Loucy (cell line): Measurements from ENCODE around the gene HOXD10.

Experiments used
- H2AFZ ChIP-seq: fragments of 200-600 bp; sonication (generic); 2 replicates; pipeline ENCODE4 v1.6.0; 2016; ENCODE audit warnings: antibody characterized with exemption, mild to moderate bottlenecking, low read length, moderate library complexity
- H3F3A ChIP-seq: fragments of 200-600 bp; 2 replicates; pipeline ENCODE4 v1.6.0; 2016; ENCODE audit warnings: antibody characterized with exemption, low read depth, mild to moderate bottlenecking
- H3K27me3 ChIP-seq: fragments of 200-600 bp; sonication (generic); 2 replicates; pipeline ENCODE4 v1.6.1; 2014; ENCODE audit warnings: low read length, mild to moderate bottlenecking; ENCODE audit not compliant: insufficient read depth, poor library complexity, severe bottlenecking
- H3K36me3 ChIP-seq: fragments of 200-600 bp; sonication (generic); 2 replicates; pipeline ENCODE4 v1.6.1; 2016; ENCODE audit warnings: low read length; ENCODE audit not compliant: insufficient read depth
- H3K4me1 ChIP-seq: fragments of 200-600 bp; sonication (generic); 2 replicates; pipeline ENCODE4 v1.5.1; 2014; ENCODE audit warnings: low read length, mild to moderate bottlenecking; ENCODE audit not compliant: insufficient read depth, poor library complexity, severe bottlenecking
- H3K4me2 ChIP-seq: fragments of 200-600 bp; sonication (generic); 2 replicates; pipeline ENCODE4 v1.6.0; 2014; ENCODE audit warnings: antibody characterized with exemption, low read length, low read depth, mild to moderate bottlenecking; ENCODE audit not compliant: poor library complexity, severe bottlenecking
- H3K4me3 ChIP-seq: fragments of 200-600 bp; sonication (generic); 2 replicates; pipeline ENCODE4 v1.5.1; 2014; ENCODE audit warnings: low read length, mild to moderate bottlenecking, mixed read lengths; ENCODE audit not compliant: poor library complexity, severe bottlenecking
- H3K79me2 ChIP-seq: fragments of 200-600 bp; sonication (generic); 2 replicates; pipeline ENCODE4 v1.6.1; 2014; ENCODE audit warnings: low read length; ENCODE audit not compliant: insufficient read depth
- H3K9ac ChIP-seq: fragments of 200-600 bp; sonication (generic); 2 replicates; pipeline ENCODE4 v1.6.0; 2014; ENCODE audit warnings: mild to moderate bottlenecking, low read depth, low read length, moderate library complexity; ENCODE audit not compliant: poor library complexity, severe bottlenecking
- H3K9me2 ChIP-seq: fragments of 200-600 bp; sonication (generic); replicated peaks from 2 replicates; pipeline ENCODE4 v1.6.1; 2016; ENCODE audit warnings: low read depth, low read length, mixed read lengths
- H3K9me3 ChIP-seq: fragments of 200-600 bp; sonication (generic); 2 replicates; pipeline ENCODE4 v1.6.1; 2014; ENCODE audit warnings: mild to moderate bottlenecking, antibody characterized with exemption, low read length, low read depth; ENCODE audit not compliant: insufficient read depth
- H4K20me1 ChIP-seq: fragments of 200-600 bp; sonication (generic); 2 replicates; pipeline ENCODE4 v1.6.0; 2014; ENCODE audit warnings: antibody characterized with exemption, low read length, mild to moderate bottlenecking; ENCODE audit not compliant: insufficient read depth, poor library complexity, severe bottlenecking
- EZH2phosphoT487 ChIP-seq: fragments of 200-600 bp; IDR thresholded peaks from 2 replicates; pipeline ENCODE4 v1.6.1; 2018; ENCODE audit warnings: antibody characterized with exemption, mild to moderate bottlenecking, moderate library complexity, borderline replicate concordance
- TF ChIP-seq, protein P1 (sequence below): fragments of 200-600 bp; sonication (generic); conservative IDR thresholded peaks from 2 replicates; pipeline ENCODE4 v1.5.1; 2014; ENCODE audit warnings: mild to moderate bottlenecking, antibody characterized with exemption, low read length

HOXD10 gene

DNA sequence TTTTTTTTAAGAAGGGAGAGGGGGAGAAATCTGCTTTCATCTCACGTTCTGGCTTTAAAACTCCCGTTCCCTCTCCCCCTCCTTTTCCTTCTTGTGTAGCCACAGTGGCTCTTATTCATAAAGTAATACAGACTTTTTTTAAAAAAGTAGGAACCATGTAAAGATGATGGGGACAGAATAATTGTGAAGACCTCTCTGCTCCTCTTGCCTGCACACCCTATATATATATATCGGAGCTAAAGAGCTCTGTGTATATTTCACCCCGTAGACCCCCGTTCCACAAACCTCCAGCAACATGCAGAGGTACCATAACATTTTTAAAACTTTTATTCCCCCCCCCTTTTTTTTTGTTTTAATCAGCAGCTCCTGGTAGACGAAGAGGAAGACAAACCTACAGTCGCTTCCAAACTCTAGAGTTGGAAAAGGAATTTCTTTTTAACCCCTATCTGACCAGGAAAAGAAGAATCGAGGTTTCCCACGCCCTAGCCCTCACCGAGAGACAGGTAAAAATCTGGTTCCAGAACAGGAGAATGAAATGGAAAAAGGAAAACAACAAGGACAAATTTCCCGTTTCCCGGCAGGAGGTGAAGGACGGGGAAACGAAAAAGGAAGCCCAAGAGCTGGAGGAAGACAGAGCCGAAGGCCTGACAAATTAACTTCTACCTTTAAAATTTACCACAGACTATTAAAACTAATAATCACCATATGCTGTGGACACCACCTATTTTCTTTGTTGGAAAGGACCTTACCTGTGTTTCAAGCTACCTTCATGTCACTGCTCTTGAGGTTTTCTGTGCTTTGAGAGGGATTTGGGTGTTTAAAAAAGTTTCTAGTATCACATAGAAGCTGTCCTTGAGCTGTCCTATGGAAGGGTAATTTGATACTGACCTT, 14.6 kb downstream of the HOXD10 start:
- Histone ChIP-seq H2AFZ (no peak overlapping the region), H3K4me2 (no peak overlapping the region), H3K27me3 (no peaks in the 10 kb centered on the region)

DNA sequence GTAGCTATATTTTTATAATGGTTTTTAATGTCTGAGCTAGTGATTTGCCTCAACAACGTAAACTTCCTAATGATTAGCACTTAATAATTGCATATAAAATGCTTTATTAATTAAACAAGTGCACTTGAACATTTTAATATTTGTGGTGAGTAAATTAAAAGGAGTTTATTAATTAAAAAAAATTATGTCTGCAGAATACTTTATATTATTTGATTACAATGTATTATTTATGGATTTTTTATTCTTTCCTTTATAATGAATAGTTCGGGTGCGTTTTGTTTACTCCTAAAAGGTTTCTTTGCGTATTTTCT, 15.2 kb downstream of the HOXD10 start:
- Histone ChIP-seq H3K79me2 (no peaks in the 10 kb centered on the region), H3K9me2 (no peaks in the 10 kb centered on the region), H3K4me1 (no peaks in the 10 kb centered on the region), H3K4me2 (no peak overlapping the region), H3K9me3 (no peaks in the 10 kb centered on the region), H3K9ac (no peak overlapping the region), H3F3A (no peaks in the 10 kb centered on the region), H3K27me3 (no peaks in the 10 kb centered on the region), H3K4me3 (no peak overlapping the region), H4K20me1 (no peaks in the 10 kb centered on the region), H2AFZ (no peak overlapping the region), H3K36me3 (no peaks in the 10 kb centered on the region)
- no peak for TF ChIP-seq EZH2phosphoT487
- TF ChIP-seq, protein P1, sequence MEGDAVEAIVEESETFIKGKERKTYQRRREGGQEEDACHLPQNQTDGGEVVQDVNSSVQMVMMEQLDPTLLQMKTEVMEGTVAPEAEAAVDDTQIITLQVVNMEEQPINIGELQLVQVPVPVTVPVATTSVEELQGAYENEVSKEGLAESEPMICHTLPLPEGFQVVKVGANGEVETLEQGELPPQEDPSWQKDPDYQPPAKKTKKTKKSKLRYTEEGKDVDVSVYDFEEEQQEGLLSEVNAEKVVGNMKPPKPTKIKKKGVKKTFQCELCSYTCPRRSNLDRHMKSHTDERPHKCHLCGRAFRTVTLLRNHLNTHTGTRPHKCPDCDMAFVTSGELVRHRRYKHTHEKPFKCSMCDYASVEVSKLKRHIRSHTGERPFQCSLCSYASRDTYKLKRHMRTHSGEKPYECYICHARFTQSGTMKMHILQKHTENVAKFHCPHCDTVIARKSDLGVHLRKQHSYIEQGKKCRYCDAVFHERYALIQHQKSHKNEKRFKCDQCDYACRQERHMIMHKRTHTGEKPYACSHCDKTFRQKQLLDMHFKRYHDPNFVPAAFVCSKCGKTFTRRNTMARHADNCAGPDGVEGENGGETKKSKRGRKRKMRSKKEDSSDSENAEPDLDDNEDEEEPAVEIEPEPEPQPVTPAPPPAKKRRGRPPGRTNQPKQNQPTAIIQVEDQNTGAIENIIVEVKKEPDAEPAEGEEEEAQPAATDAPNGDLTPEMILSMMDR: no peak

More for the DNA sequence above, 14.6 kb downstream of the HOXD10 start:
- no peaks in the 10 kb centered on the region for H4K20me1 ChIP-seq
- H3F3A ChIP-seq: no peaks in the 10 kb centered on the region
- H3K79me2 ChIP-seq: no peaks in the 10 kb centered on the region
- no peaks in the 10 kb centered on the region for H3K36me3 ChIP-seq
- H3K9me2 ChIP-seq: no peaks in the 10 kb centered on the region
- H3K9me3 ChIP-seq: no peaks in the 10 kb centered on the region
- H3K4me1 ChIP-seq: no peaks in the 10 kb centered on the region
- H3K9ac ChIP-seq: no peak overlapping the region
- TF ChIP-seq EZH2phosphoT487: no peak
- TF ChIP-seq, protein P1: no peak
- no peak overlapping the region for H3K4me3 ChIP-seq

DNA sequence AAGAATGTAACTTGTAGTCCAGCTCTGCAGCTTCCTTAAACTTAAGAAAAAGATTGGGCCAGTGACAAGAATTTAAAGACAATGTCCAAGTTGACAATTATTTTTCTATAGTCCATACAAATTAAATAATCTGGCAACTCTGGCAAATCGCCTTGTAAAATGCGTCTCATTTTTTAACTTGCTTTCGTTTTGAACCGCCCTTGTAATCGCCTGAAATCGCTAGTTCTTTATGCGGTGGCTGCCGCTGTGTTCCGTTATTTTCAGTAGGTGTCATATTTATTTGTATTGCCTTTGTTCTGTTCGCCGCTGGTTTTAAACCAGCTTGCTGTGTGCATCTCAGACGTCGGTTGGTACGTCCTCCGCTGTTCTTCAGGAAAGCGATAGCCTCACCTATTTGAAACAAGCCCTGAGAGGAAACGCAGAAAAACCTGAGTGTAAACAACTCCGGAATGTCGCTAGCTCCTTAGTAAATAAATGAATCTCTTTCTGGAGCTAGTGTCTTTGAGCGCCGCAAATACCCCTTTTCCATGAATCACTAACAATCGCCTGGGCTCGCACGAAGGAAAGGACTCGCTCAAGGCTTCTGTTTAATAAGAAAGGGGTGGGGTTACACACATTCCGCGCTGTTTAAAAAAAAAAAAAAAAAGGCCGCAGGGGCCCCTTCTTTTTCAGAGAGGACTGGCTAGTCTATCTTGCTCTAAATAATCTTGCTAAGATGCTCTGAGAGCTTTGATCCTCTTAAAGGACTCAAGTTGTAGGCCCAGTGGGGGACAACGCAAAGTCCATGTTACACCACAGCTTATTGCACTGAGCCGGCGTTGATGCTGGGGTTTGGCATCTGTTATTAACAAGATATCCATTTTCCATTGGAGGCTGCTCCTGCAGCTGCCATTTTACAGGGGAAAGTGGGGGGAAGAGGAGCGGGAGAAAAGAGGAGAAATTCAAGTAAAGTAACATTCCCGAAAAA, 15.9 kb downstream of the HOXD10 start:
- Histone ChIP-seq H3K4me1 (peaks cover 4% of the 10 kb centered on the region), H3K79me2 (no peaks in the 10 kb centered on the region), H3K4me2 (no peak overlapping the region), H3K9ac (no peak overlapping the region), H3K4me3 (no peak overlapping the region), H3K9me3 (no peaks in the 10 kb centered on the region), H3K36me3 (no peaks in the 10 kb centered on the region), H3F3A (no peaks in the 10 kb centered on the region), H4K20me1 (no peaks in the 10 kb centered on the region), H3K27me3 (no peaks in the 10 kb centered on the region), H3K9me2 (no peaks in the 10 kb centered on the region), H2AFZ (no peak overlapping the region)
- TF ChIP-seq EZH2phosphoT487: no peak
- TF ChIP-seq, protein P1: no peak
